HCT116 (cell line): ENCODE measurements around the gene KIF1A. TPM values are rescaled to one million over a fixed set of nuclear protein-coding genes. Genes with fewer than 3 reads are reported as not detected.
"Not testable (repeated sequence)": the region's sequence is repeated elsewhere in the genome, so short reads cannot be mapped to it uniquely, and the experiment has no call there.

Experiments
- ATAC-seq: fragments of 200-7000 bp; cut with Tn5 transposase; 2 replicates; pipeline ENCODE4 v1.9.1; 2020; ENCODE audit warnings: mild to moderate bottlenecking, moderate library complexity
- BruUV-seq: library from RNA; stranded (reverse); fragments of 400-500 nt; replicated peaks from 2 replicates; lab custom pipeline; 2021; lab: Mats Ljungman, UMichigan
- CTCF ChIA-PET: fragments of 300-600 bp; sonication (Branson Sonifier 250); formaldehyde crosslinking; loops from one replicate; lab custom pipeline; 2021; ENCODE audit warnings: antibody characterized with exemption; lab: Charles Lee
- POLR2A ChIA-PET: fragments of 300-600, 350-600 bp; sonication (Branson Sonifier 250); formaldehyde crosslinking; loops from one replicate; lab custom pipeline; 2021; ENCODE audit warnings: antibody characterized with exemption; lab: Charles Lee
- RAD21 ChIA-PET, 2 experiments: fragments of 300-600 bp; sonication (Branson Sonifier 250); formaldehyde crosslinking; loops; one replicate each; lab custom pipeline; 2023; ENCODE audit warnings: low total read pairs in 2 of 2; ENCODE audit not compliant: uncharacterized antibody in 2 of 2, unreplicated experiment in 2 of 2, low non-redundant PET in 1 of 2; lab: Charles Lee
- DNase-seq: peaks from one replicate; pipeline ENCODE4 v3.0.0-alpha.2; 2010; ENCODE audit warnings: low read depth, low spot score
- H2AFZ ChIP-seq: fragments of 200-600 bp; shearing (Covaris generic), sonication (generic); 2 replicates; pipeline ENCODE4 v1.6.1; 2017; ENCODE audit warnings: low read depth, mixed run types, mixed read lengths, antibody characterized with exemption, low read length; ENCODE audit not compliant: poor library complexity, severe bottlenecking
- H3K27ac ChIP-seq: 2 replicates; pipeline ENCODE4 v1.5.1; 2012; ENCODE audit warnings: low read depth, low read length
- H3K27me3 ChIP-seq: fragments of 200-600 bp; sonication (generic); 2 replicates; pipeline ENCODE4 v1.6.1; 2016; ENCODE audit warnings: mixed run types, low read length, mixed read lengths; ENCODE audit not compliant: insufficient read depth
- H3K36me3 ChIP-seq, 2 experiments: fragments of 200-500 bp in 1 of 2; fragments of 200-600 bp in 1 of 2; sonication (Bioruptor generic) in 1 of 2; sonication (generic) in 1 of 2; 2 replicates each; pipeline versions ENCODE4 v1.5.1 to v1.6.1; 2014 to 2016; ENCODE audit warnings: low read length in 2 of 2, inconsistent platforms in 1 of 2, mixed read lengths in 1 of 2, mixed run types in 1 of 2; ENCODE audit not compliant: insufficient read depth in 2 of 2, control insufficient read depth in 1 of 2
- H3K4me1 ChIP-seq, 2 experiments: fragments of 200-600 bp in 1 of 2; sonication (generic) in 1 of 2; 2 replicates each; pipeline versions ENCODE4 v1.5.1 to v1.6.1; 2012 to 2017; ENCODE audit warnings: low read length in 2 of 2, inconsistent platforms in 1 of 2, mild to moderate bottlenecking in 1 of 2, mixed read lengths in 1 of 2, mixed run types in 1 of 2, moderate library complexity in 1 of 2; ENCODE audit not compliant: insufficient read depth in 2 of 2, control insufficient read depth in 1 of 2
- H3K4me2 ChIP-seq: fragments of 200-600 bp; sonication (generic); 2 replicates; pipeline ENCODE4 v1.6.1; 2017; ENCODE audit warnings: mixed run types, low read length, mixed read lengths
- H3K4me3 ChIP-seq, 2 experiments: fragments of 200-600 bp in 1 of 2; sonication (generic) in 1 of 2; replicated peaks in 1 of 2; 2 replicates each; pipeline ENCODE4 v1.5.1; 2011 to 2016; ENCODE audit warnings: low read length in 2 of 2, control low read depth in 1 of 2, low read depth in 1 of 2, mild to moderate bottlenecking in 1 of 2, mixed read lengths in 1 of 2, mixed run types in 1 of 2
- H3K79me2 ChIP-seq: fragments of 200-600 bp; sonication (generic); 2 replicates; pipeline ENCODE4 v1.6.1; 2017; ENCODE audit warnings: mild to moderate bottlenecking, mixed run types, low read length, moderate library complexity, mixed read lengths; ENCODE audit not compliant: insufficient read depth
- H3K9ac ChIP-seq: fragments of 200-600 bp; sonication (generic); 2 replicates; pipeline ENCODE4 v1.6.1; 2016; ENCODE audit warnings: low read length, mixed read lengths
- H3K9me2 ChIP-seq: fragments of 200-600 bp; sonication (generic), shearing (Covaris generic); 2 replicates; pipeline ENCODE4 v1.6.1; 2017; ENCODE audit warnings: mixed run types, mild to moderate bottlenecking, moderate library complexity; ENCODE audit not compliant: insufficient read depth
- H3K9me3 ChIP-seq, 2 experiments: fragments of 200-500 bp in 1 of 2; fragments of 200-600 bp in 1 of 2; sonication (Bioruptor generic) in 1 of 2; sonication (generic) in 1 of 2; 2 replicates each; pipeline ENCODE4 v1.6.1; 2014 to 2017; ENCODE audit warnings: low read length in 2 of 2, mixed read lengths in 2 of 2, inconsistent platforms in 1 of 2, low read depth in 1 of 2, mild to moderate bottlenecking in 1 of 2, mixed run types in 1 of 2, moderate library complexity in 1 of 2; ENCODE audit not compliant: control insufficient read depth in 1 of 2, insufficient read depth in 1 of 2
- H4K20me1 ChIP-seq: fragments of 200-600 bp; sonication (generic), shearing (Covaris generic); 2 replicates; pipeline ENCODE4 v1.6.1; 2017; ENCODE audit warnings: mixed run types, mild to moderate bottlenecking, moderate library complexity; ENCODE audit not compliant: insufficient read depth
- EGR1 ChIP-seq: IDR thresholded peaks from 2 replicates; pipeline ENCODE4 v1.6.1; 2012; ENCODE audit warnings: low read depth
- ELF1 ChIP-seq: IDR thresholded peaks from 2 replicates; pipeline ENCODE4 v1.6.1; 2012; ENCODE audit warnings: low read depth, borderline replicate concordance
- EZH2 ChIP-seq: fragments of 200-600 bp; sonication (generic); IDR thresholded peaks from 2 replicates; pipeline ENCODE4 v1.6.1; 2017; ENCODE audit warnings: antibody characterized with exemption, mixed run types
- EZH2phosphoT487 ChIP-seq: fragments of 200-600 bp; IDR thresholded peaks from 2 replicates; pipeline ENCODE4 v1.6.1; 2018; ENCODE audit warnings: antibody characterized with exemption, borderline replicate concordance
- JUND ChIP-seq: IDR thresholded peaks from 2 replicates; pipeline ENCODE4 v1.6.1; 2012
- POLR2AphosphoS5 ChIP-seq: IDR thresholded peaks from 2 replicates; pipeline ENCODE4 v1.6.1; 2011; ENCODE audit warnings: mild to moderate bottlenecking, low read depth, low read length, moderate library complexity
- SIN3A ChIP-seq: IDR thresholded peaks from 2 replicates; pipeline ENCODE4 v1.6.1; 2012; ENCODE audit warnings: low read depth
- SRF ChIP-seq: IDR thresholded peaks from 2 replicates; pipeline ENCODE4 v1.6.1; 2012; ENCODE audit warnings: low read depth
- YY1 ChIP-seq: IDR thresholded peaks from 2 replicates; pipeline ENCODE4 v1.6.1; 2011; ENCODE audit warnings: low read length, low read depth, moderate library complexity, mild to moderate bottlenecking; ENCODE audit not compliant: insufficient replicate concordance; ENCODE audit errors: extremely low read depth
- ZFX ChIP-seq: fragments of 450-650 bp; IDR thresholded peaks from 2 replicates; pipeline ENCODE4 v1.6.1; 2017
- intact Hi-C: fragments of 100-400 bp; cut with micrococcal nuclease; formaldehyde crosslinking; loops from 2 replicates; pipeline ENCODE4 v1.10.0; 2022
- total RNA-seq: library from RNA; stranded (reverse); gene quantifications from one replicate; pipeline ENCODE4 v1.2.1, GENCODE V29; 2021; ENCODE audit not compliant: unreplicated experiment
- TF ChIP-seq, protein P1 (sequence below): IDR thresholded peaks from 2 replicates; pipeline ENCODE4 v1.6.1; 2012; ENCODE audit warnings: low read depth
- TF ChIP-seq, protein P2 (sequence below), 3 experiments: fragments of 200-600 bp in 1 of 3; sonication (generic) in 1 of 3; IDR thresholded peaks in 2 of 3; conservative IDR thresholded peaks in 1 of 3; 2 replicates each; pipeline ENCODE4 v1.5.1; 2012 to 2017; ENCODE audit warnings: low read depth in 2 of 3, low read length in 2 of 3, antibody characterized with exemption in 1 of 3, borderline replicate concordance in 1 of 3, control low read depth in 1 of 3, mild to moderate bottlenecking in 1 of 3, mixed read lengths in 1 of 3, mixed run types in 1 of 3, moderate library complexity in 1 of 3; ENCODE audit not compliant: insufficient read depth in 1 of 3

The KIF1A gene
- total RNA-seq, 1 experiment from 2014 or later, result 0.27 TPM

DNA sequence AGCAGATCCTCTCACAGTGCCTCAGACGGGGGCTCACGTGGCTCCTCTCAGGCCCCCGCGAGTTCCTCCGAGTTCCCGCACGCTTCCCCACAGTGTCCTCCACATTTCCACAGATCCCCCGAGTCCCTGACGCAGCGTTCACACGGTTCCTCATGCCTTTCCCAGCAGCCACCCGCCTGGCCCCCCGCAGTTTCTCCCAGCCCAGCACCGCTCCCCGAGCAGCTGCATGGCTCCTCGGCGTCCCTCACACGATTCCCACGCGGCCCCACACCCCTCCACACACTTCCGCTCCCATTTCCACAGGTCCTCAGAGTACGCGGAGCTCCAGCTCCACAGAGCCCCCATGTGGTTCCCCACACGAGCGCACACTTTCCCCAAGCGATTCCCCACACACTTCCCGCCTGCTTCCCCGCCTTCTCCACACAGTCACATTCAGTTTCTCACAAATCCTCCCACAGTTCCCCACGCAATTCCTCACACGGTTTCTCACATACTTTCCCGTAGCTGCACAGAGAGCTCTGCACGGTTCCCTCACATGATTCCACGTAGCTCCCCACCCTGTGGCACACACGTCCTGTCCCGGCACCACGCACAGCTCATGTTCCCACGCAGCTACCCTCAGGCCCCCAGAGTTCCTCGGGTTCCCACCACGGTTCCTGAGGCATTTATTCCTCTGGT lies 39.9 kb downstream of the KIF1A start (continued):
- TF ChIP-seq JUND (no peak), POLR2AphosphoS5 (no peak), EZH2 (no peak), ELF1 (no peak), SIN3A (no peak), EGR1 (no peak)

GRCh38 chr2:240779250-240779832 lies 40.7 kb downstream of the KIF1A start:
- H3K4me2 ChIP-seq, H3K4me1 ChIP-seq, CTCF ChIA-PET, BruUV-seq, RAD21 ChIA-PET, H3K9me3 ChIP-seq, H3K79me2 ChIP-seq, H3K9me2 ChIP-seq, H3K27me3 ChIP-seq, H3K9ac ChIP-seq, H3K27ac ChIP-seq, H4K20me1 ChIP-seq, H3K36me3 ChIP-seq, ATAC-seq, intact Hi-C loops, H2AFZ ChIP-seq, DNase-seq, POLR2A ChIA-PET, H3K4me3 ChIP-seq: not testable (repeated sequence)

DNA sequence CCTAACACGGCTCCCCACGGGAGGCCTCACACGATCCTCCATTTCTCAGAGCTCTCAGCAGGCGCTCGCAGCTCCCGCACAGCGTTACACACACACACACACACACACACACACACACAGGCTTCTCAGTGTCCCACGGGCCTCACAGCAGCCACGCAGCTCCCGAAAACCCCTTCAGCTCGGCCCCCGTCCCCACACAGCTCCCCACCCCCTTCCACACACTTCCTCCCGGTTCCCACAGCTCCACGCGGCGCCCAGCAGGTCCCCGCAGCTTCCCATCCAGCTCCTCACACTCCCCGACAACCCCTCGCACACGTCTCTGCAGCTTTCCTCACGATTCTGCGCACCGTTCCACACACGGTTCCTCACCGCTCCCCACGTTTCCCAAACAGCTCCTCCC lies 41.6 kb downstream of the KIF1A start:
- H3K4me1 ChIP-seq, result peaks cover 0 to 6% of the 10 kb centered on the region in 2 experiments; a peak in 2 of 4 replicates
- H3K9me3 ChIP-seq, result no peaks in the 10 kb centered on the region
- no peak for ATAC-seq
- no peaks in the 10 kb centered on the region for H3K79me2 ChIP-seq
- ChIA-PET RAD21 (no interaction called here), POLR2A (no interaction called here), CTCF (no interaction called here)
- H3K27ac ChIP-seq, result no peak overlapping the region
- no peaks in the 10 kb centered on the region for H3K9me2 ChIP-seq
- intact Hi-C loops, result no loop called here
- no peaks in the 10 kb centered on the region for H3K27me3 ChIP-seq
- no peak overlapping the region for H3K4me2 ChIP-seq
- no peak overlapping the region for H3K9ac ChIP-seq
- no peaks in the 10 kb centered on the region for H4K20me1 ChIP-seq
- no peak for DNase-seq
- H3K36me3 ChIP-seq, result no peaks in the 10 kb centered on the region
- no peak overlapping the region for H2AFZ ChIP-seq
- BruUV-seq, result no TSS peak
- no peak overlapping the region for H3K4me3 ChIP-seq
- TF ChIP-seq, protein P1, sequence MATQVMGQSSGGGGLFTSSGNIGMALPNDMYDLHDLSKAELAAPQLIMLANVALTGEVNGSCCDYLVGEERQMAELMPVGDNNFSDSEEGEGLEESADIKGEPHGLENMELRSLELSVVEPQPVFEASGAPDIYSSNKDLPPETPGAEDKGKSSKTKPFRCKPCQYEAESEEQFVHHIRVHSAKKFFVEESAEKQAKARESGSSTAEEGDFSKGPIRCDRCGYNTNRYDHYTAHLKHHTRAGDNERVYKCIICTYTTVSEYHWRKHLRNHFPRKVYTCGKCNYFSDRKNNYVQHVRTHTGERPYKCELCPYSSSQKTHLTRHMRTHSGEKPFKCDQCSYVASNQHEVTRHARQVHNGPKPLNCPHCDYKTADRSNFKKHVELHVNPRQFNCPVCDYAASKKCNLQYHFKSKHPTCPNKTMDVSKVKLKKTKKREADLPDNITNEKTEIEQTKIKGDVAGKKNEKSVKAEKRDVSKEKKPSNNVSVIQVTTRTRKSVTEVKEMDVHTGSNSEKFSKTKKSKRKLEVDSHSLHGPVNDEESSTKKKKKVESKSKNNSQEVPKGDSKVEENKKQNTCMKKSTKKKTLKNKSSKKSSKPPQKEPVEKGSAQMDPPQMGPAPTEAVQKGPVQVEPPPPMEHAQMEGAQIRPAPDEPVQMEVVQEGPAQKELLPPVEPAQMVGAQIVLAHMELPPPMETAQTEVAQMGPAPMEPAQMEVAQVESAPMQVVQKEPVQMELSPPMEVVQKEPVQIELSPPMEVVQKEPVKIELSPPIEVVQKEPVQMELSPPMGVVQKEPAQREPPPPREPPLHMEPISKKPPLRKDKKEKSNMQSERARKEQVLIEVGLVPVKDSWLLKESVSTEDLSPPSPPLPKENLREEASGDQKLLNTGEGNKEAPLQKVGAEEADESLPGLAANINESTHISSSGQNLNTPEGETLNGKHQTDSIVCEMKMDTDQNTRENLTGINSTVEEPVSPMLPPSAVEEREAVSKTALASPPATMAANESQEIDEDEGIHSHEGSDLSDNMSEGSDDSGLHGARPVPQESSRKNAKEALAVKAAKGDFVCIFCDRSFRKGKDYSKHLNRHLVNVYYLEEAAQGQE, result no peak
- TF ChIP-seq, protein P2, sequence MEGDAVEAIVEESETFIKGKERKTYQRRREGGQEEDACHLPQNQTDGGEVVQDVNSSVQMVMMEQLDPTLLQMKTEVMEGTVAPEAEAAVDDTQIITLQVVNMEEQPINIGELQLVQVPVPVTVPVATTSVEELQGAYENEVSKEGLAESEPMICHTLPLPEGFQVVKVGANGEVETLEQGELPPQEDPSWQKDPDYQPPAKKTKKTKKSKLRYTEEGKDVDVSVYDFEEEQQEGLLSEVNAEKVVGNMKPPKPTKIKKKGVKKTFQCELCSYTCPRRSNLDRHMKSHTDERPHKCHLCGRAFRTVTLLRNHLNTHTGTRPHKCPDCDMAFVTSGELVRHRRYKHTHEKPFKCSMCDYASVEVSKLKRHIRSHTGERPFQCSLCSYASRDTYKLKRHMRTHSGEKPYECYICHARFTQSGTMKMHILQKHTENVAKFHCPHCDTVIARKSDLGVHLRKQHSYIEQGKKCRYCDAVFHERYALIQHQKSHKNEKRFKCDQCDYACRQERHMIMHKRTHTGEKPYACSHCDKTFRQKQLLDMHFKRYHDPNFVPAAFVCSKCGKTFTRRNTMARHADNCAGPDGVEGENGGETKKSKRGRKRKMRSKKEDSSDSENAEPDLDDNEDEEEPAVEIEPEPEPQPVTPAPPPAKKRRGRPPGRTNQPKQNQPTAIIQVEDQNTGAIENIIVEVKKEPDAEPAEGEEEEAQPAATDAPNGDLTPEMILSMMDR (IDR thresholded peaks at IDR 0.05 in 2 of 3, conservative IDR thresholded peaks at IDR 0.05 in 1 of 3; ENCODE audit: borderline replicate concordance in 1 of 3, insufficient read depth in 1 of 3, low read depth in 2 of 3, low read length in 2 of 3), result no peak
- TF ChIP-seq EZH2phosphoT487 (no peak), SRF (no peak), ELF1 (no peak), ZFX (no peak), SIN3A (no peak), YY1 (no peak)
